Esophagus squamous epithelium (tissue), 4 donors: ENCODE data around the gene MNX1.

Experiments used
- CTCF ChIP-seq, 6 experiments: fragments of 450-650 bp in 4 of 6; fragments of 200-600 bp in 2 of 6; sonication (generic) in 2 of 6; IDR thresholded peaks; one replicate each; pipeline ENCODE4 v1.5.1; 2016 to 2019; ENCODE audit warnings: antibody characterized with exemption in 6 of 6, mild to moderate bottlenecking in 4 of 6, moderate library complexity in 4 of 6
- POLR2A ChIP-seq, 4 donors: fragments of 450-650 bp; IDR thresholded peaks; one replicate each; pipeline ENCODE4 v1.6.1; 2017; ENCODE audit warnings: antibody characterized with exemption in 4 of 4, mild to moderate bottlenecking in 4 of 4, moderate library complexity in 3 of 4

DNA sequence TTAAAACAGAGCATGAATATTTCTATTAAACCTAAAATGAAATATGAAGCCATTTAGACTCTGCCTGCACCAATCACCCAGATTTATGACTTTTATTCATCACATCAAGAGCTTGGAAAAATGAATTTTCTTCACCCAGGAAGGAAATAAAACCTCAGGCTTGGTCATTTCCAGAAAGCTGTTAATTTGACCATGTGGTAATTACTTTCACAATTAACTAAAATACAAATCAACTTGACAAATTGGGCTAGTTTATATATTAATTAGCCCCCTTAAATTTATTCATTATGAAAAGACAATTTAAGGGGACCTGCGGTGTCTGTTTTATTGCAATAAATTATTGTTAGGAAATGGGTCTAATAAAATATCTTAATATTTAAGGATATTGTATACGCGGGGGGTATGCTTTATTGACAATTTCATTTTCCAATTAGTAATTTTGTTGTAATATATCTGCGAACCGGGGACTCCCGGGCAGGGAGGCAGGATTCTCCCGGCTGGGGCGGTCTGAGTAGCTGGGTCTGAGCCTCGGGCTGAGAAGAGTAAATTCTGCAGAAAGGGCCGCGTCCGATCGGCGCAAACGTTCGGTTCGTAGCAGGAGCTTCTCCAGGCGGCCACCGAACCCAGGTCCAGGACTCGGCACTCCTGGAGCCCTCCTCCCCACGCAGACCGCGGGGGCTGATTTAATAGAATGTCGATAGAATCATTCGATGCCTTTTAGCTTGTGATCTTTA is 9.4 kb upstream of the MNX1 start:
- TF ChIP-seq CTCF (IDR thresholded peaks at IDR 0.05) (no peak), POLR2A (IDR thresholded peaks at IDR 0.05) (no peak)
